ENCODE results near the gene PDZD7.

Gene PDZD7

GRCh38 chr10:101007099-101007711, 23.7 kb downstream of the PDZD7 start:
- no peak for DNase-seq (ENCODE audit: low read depth)
- H3K4me3 ChIP-seq (ENCODE audit: low read depth, low read length) = no peak overlapping the region
- no peak for TF ChIP-seq CTCF (IDR thresholded peaks at IDR 0.05; ENCODE audit: control insufficient read depth, extremely low read depth, insufficient read depth)

GRCh38 chr10:101006593-101007098, 24.3 kb downstream of the PDZD7 start:
- no peak for TF ChIP-seq CTCF (IDR thresholded peaks at IDR 0.05; ENCODE audit: control insufficient read depth, extremely low read depth, insufficient read depth)
- H3K4me3 ChIP-seq (ENCODE audit: low read depth, low read length) = no peak overlapping the region
- no peak for DNase-seq (ENCODE audit: low read depth)

GRCh38 chr10:101005869-101006567, 24.9 kb downstream of the PDZD7 start:
- TF ChIP-seq CTCF (IDR thresholded peaks at IDR 0.05; ENCODE audit: control insufficient read depth, extremely low read depth, insufficient read depth) = no peak
- no peak overlapping the region for H3K4me3 ChIP-seq (ENCODE audit: low read depth, low read length)
- no peak for DNase-seq (ENCODE audit: low read depth)

GRCh38 chr10:101005361-101005760, 25.6 kb downstream of the PDZD7 start:
- H3K4me3 ChIP-seq (ENCODE audit: low read depth, low read length) = no peak overlapping the region
- DNase-seq (ENCODE audit: low read depth) = no peak
- no peak for TF ChIP-seq CTCF (IDR thresholded peaks at IDR 0.05; ENCODE audit: control insufficient read depth, extremely low read depth, insufficient read depth)

GRCh38 chr10:101003639-101004206, 27.2 kb downstream of the PDZD7 start:
- H3K4me3 ChIP-seq (ENCODE audit: low read depth, low read length) = no peak overlapping the region
- TF ChIP-seq CTCF (IDR thresholded peaks at IDR 0.05; ENCODE audit: control insufficient read depth, extremely low read depth, insufficient read depth) = no peak
- no peak for DNase-seq (ENCODE audit: low read depth)

- no peak for TF ChIP-seq CTCF (IDR thresholded peaks at IDR 0.05; ENCODE audit: control insufficient read depth, extremely low read depth, insufficient read depth)
- no peak for DNase-seq (ENCODE audit: low read depth)
- H3K4me3 ChIP-seq (ENCODE audit: low read depth, low read length) = no peak overlapping the region
Measured at GRCh38 chr10:101002456-101002855, 28.5 kb downstream of the PDZD7 start.
